ENCODE results near the gene CILP. TPM values are rescaled to one million over a fixed set of nuclear protein-coding genes. Genes with fewer than 3 reads are reported as not detected.

CILP gene
- total and polyA plus RNA-seq, 2 of the 13 experiments (the other 11 are each of a cell fraction or from before 2014, with no cell fraction given) = 0.03 TPM; not detected in 1

DNA sequence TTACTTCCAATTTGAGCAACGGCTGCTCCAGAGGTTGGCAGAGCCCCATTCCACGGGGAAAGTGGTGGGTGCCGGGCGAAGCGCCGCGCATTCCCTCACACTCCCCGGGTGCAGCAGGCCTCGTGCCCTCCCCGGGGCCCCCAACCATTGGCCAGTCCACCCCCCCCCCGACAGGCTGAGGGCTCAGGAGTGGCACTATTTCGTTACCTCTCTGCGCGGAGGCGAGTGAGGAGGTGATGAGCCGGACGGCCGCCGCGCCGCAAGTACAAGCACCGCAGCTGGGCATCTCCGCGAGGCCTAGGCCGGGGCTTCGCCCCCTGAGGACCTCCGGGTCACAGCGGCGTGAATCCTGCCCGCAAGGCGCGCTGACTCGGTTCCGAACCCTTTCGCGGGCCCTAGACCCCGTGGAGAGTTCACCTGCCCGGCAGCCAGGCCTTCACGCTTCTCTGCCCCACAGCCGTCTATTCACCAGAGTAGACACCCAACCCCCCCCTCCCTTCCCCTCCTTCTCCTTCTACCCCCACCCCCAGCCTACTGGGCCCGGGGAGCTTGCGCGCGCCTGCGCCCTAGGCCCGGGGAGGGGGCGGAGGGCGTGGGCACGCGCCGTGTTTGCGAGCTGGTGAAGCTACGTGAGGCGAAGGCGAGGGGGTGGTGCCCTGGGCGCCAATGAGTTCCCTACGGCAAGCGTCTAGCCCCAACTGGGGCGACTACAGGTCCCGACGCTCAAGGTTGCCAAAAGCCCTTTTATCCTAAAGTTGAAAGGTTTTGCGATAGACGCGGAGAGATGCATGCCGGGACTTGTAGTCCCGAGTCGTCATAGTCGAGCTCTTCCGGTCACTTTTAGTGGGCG is 26.2 kb downstream of the CILP start, which contains the start of gene CLPX (continued):
- TF ChIP-seq BCLAF1 (IDR thresholded peaks at IDR 0.05) (no peak), PRPF4 (IDR thresholded peaks at IDR 0.05; ENCODE audit: low read depth, low read length, poor library complexity, severe bottlenecking) (no peak), FOSL2 (CRISPR knock-in tag; IDR thresholded peaks at IDR 0.05) (no peak), NCOR1 (IDR thresholded peaks at IDR 0.05; ENCODE audit: borderline replicate concordance, low read length) (peak; percentile 45; the same call in 1 of the 2 replicates), ZIK1 (CRISPR knock-in tag; IDR thresholded peaks at IDR 0.05; ENCODE audit: borderline replicate concordance, low read depth) (no peak), ZNF569 (CRISPR knock-in tag; IDR thresholded peaks at IDR 0.05; ENCODE audit: borderline replicate concordance) (no peak), ZNF577 (CRISPR knock-in tag; IDR thresholded peaks at IDR 0.05; ENCODE audit: borderline replicate concordance, low read depth) (no peak), SRSF1 (optimal IDR thresholded peaks at IDR 0.05; ENCODE audit: low read depth, low read length) (no peak), RARG (CRISPR knock-in tag; IDR thresholded peaks at IDR 0.05; ENCODE audit: low read depth) (no peak), ARNT2 (CRISPR knock-in tag; IDR thresholded peaks at IDR 0.05; ENCODE audit: low read depth) (peak; percentile 39; the same call in 1 of the 2 replicates), HNF1B (CRISPR knock-in tag; IDR thresholded peaks at IDR 0.05) (peak; percentile 83; the same call in 1 of the 2 replicates), PATZ1 (CRISPR knock-in tag; IDR thresholded peaks at IDR 0.05) (peak; percentile 66; the same call in 1 of the 2 replicates)
- TF ChIP-seq, protein P1, sequence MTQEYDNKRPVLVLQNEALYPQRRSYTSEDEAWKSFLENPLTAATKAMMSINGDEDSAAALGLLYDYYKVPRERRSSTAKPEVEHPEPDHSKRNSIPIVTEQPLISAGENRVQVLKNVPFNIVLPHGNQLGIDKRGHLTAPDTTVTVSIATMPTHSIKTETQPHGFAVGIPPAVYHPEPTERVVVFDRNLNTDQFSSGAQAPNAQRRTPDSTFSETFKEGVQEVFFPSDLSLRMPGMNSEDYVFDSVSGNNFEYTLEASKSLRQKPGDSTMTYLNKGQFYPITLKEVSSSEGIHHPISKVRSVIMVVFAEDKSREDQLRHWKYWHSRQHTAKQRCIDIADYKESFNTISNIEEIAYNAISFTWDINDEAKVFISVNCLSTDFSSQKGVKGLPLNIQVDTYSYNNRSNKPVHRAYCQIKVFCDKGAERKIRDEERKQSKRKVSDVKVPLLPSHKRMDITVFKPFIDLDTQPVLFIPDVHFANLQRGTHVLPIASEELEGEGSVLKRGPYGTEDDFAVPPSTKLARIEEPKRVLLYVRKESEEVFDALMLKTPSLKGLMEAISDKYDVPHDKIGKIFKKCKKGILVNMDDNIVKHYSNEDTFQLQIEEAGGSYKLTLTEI (CRISPR knock-in tag; conservative IDR thresholded peaks at IDR 0.05) = no peak
- TF ChIP-seq, protein P2, sequence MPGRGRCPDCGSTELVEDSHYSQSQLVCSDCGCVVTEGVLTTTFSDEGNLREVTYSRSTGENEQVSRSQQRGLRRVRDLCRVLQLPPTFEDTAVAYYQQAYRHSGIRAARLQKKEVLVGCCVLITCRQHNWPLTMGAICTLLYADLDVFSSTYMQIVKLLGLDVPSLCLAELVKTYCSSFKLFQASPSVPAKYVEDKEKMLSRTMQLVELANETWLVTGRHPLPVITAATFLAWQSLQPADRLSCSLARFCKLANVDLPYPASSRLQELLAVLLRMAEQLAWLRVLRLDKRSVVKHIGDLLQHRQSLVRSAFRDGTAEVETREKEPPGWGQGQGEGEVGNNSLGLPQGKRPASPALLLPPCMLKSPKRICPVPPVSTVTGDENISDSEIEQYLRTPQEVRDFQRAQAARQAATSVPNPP (CRISPR knock-in tag; IDR thresholded peaks at IDR 0.05) = no peak
- TF ChIP-seq, protein P3, sequence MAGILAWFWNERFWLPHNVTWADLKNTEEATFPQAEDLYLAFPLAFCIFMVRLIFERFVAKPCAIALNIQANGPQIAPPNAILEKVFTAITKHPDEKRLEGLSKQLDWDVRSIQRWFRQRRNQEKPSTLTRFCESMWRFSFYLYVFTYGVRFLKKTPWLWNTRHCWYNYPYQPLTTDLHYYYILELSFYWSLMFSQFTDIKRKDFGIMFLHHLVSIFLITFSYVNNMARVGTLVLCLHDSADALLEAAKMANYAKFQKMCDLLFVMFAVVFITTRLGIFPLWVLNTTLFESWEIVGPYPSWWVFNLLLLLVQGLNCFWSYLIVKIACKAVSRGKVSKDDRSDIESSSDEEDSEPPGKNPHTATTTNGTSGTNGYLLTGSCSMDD (CRISPR knock-in tag; IDR thresholded peaks at IDR 0.05) = no peak
